HepG2 (cell line): ENCODE data around the gene TRIM42. TPM values are rescaled to one million over a fixed set of nuclear protein-coding genes. Genes with fewer than 3 reads are reported as not detected.

Experiments
- ATAC-seq: fragments of 200-7000 bp; cut with Tn5 transposase; 3 replicates; pipeline ENCODE4 v1.9.1; 2020; ENCODE audit warnings: mild to moderate bottlenecking, moderate library complexity
- BruUV-seq: library from RNA; stranded (reverse); fragments of 400-500 nt; replicated peaks from 2 replicates; lab custom pipeline; 2021; lab: Mats Ljungman, UMichigan
- CTCF ChIA-PET: fragments of 300-600 bp; formaldehyde crosslinking; extraction: SDS; loops from one replicate; lab custom pipeline; 2021; ENCODE audit warnings: low total read pairs, inconsistent platforms, low intra/inter-chr PET ratio; lab: Yijun Ruan, JAX
- POLR2A ChIA-PET: fragments of 350-600 bp; sonication (Branson Sonifier 250); formaldehyde crosslinking; loops from one replicate; lab custom pipeline; 2020; ENCODE audit warnings: antibody characterized with exemption, inconsistent platforms; lab: Yijun Ruan, JAX
- DNase-seq: peaks from one replicate; pipeline ENCODE4 v3.0.0-alpha.2; 2015; ENCODE audit warnings: low spot score
- FAIRE-seq: peaks from 3 replicates; lab custom pipeline; 2011; peaks lifted over from hg19 to GRCh38; lab: Jason Lieb, UNC
- H2AFZ ChIP-seq: one replicate; pipeline ENCODE4 v1.6.1; 2011; ENCODE audit warnings: low read length, inconsistent platforms
- H3K27ac ChIP-seq: fragments of 300-600 bp; 3 replicates; pipeline ENCODE4 v1.8.0; 2011; ENCODE audit warnings: mixed run types, mild to moderate bottlenecking, mixed read lengths, low read length, inconsistent platforms; ENCODE audit not compliant: insufficient read depth; ENCODE audit errors: extremely low read length
- H3K27me3 ChIP-seq, 2 experiments: fragments of 200-600 bp in 1 of 2; 2 replicates in 1 of 2; 3 replicates in 1 of 2; pipeline versions ENCODE4 v1.6.0 to v1.8.0; 2011; ENCODE audit warnings: low read length in 2 of 2, mild to moderate bottlenecking in 2 of 2, moderate library complexity in 2 of 2, inconsistent platforms in 1 of 2; ENCODE audit not compliant: insufficient read depth in 2 of 2, control insufficient read depth in 1 of 2
- H3K36me3 ChIP-seq, 2 experiments: fragments of 200-600 bp in 1 of 2; replicated peaks in 1 of 2; 2 replicates in 1 of 2; 3 replicates in 1 of 2; pipeline versions ENCODE4 v1.5.1 to v1.8.0; 2011; ENCODE audit warnings: low read length in 2 of 2, inconsistent platforms in 1 of 2; ENCODE audit not compliant: insufficient read depth in 2 of 2, control insufficient read depth in 1 of 2
- H3K4me1 ChIP-seq: 2 replicates; pipeline ENCODE4 v1.5.1; 2012; ENCODE audit warnings: low read length, inconsistent platforms; ENCODE audit not compliant: insufficient read depth
- H3K4me2 ChIP-seq: 2 replicates; pipeline ENCODE4 v1.6.0; 2011; ENCODE audit warnings: low read depth, low read length, inconsistent platforms
- H3K4me3 ChIP-seq, 3 experiments: fragments of 200-600 bp in 1 of 3; sonication (generic), shearing (Covaris generic) in 1 of 3; replicated peaks in 1 of 3; 2 replicates each; pipeline ENCODE4 v1.5.1; 2011 to 2016; ENCODE audit warnings: low read length in 3 of 3, inconsistent platforms in 2 of 3, low read depth in 2 of 3, mild to moderate bottlenecking in 2 of 3, control low read depth in 1 of 3, mixed read lengths in 1 of 3; ENCODE audit not compliant: insufficient read depth in 1 of 3
- H3K79me2 ChIP-seq: one replicate; pipeline ENCODE4 v1.6.1; 2011; ENCODE audit warnings: low read length, inconsistent platforms; ENCODE audit not compliant: insufficient read depth
- H3K9ac ChIP-seq: 2 replicates; pipeline ENCODE4 v1.6.0; 2011; ENCODE audit warnings: mild to moderate bottlenecking, low read depth, low read length, inconsistent platforms; ENCODE audit not compliant: insufficient read depth
- H3K9me3 ChIP-seq: 2 replicates; pipeline ENCODE4 v1.5.1; 2012; ENCODE audit warnings: mild to moderate bottlenecking, low read length
- H4K20me1 ChIP-seq: 2 replicates; pipeline ENCODE4 v1.6.0; 2011; ENCODE audit warnings: inconsistent platforms, mild to moderate bottlenecking, low read length, moderate library complexity; ENCODE audit not compliant: insufficient read depth
- CSRNP2 ChIP-seq: sonication (generic); formaldehyde crosslinking; conservative IDR thresholded peaks from 2 replicates; pipeline ENCODE4 v1.8.0; 2022; ENCODE audit warnings: low read depth, missing genetic modification reagents
- KLF12 ChIP-seq: sonication (generic); formaldehyde crosslinking; IDR thresholded peaks from 2 replicates; pipeline ENCODE4 v1.4.0; 2020; ENCODE audit warnings: missing genetic modification reagents, borderline replicate concordance
- RARG ChIP-seq: sonication (generic); formaldehyde crosslinking; IDR thresholded peaks from 2 replicates; pipeline ENCODE4 v1.4.0; 2020; ENCODE audit warnings: low read depth, mild to moderate bottlenecking, missing genetic modification reagents
- TERF1 ChIP-seq: sonication (generic); formaldehyde crosslinking; IDR thresholded peaks from 2 replicates; pipeline ENCODE4 v1.8.0; 2022; ENCODE audit warnings: mild to moderate bottlenecking, missing genetic modification reagents, moderate library complexity
- ZNF12 ChIP-seq: sonication (generic); formaldehyde crosslinking; IDR thresholded peaks from 2 replicates; pipeline ENCODE4 v1.5.0; 2020; ENCODE audit warnings: missing genetic modification reagents
- ZNF468 ChIP-seq: sonication (generic); formaldehyde crosslinking; IDR thresholded peaks from 2 replicates; pipeline ENCODE4 v1.8.0; 2022; ENCODE audit warnings: mild to moderate bottlenecking, moderate library complexity, missing genetic modification reagents
- WGBS: methylation state at CpG from one replicate; pipeline ENCODE4 v1.1.6; 2017; ENCODE audit warnings: low lambda C conversion rate; 5-methylcytosine and 5-hydroxymethylcytosine counted together
- in situ Hi-C: cut with HindIII; loops from 2 replicates; pipeline ENCODE4 v1.10.0; 2017; ENCODE audit warnings: low pct_unique_long_range_greater_than_20kb; ENCODE audit not compliant: extremely low pct_ligation_motif_present
- intact Hi-C: fragments of 100-400 bp; cut with micrococcal nuclease; formaldehyde crosslinking; loops from one replicate; pipeline ENCODE4 v1.10.0; 2022; ENCODE audit not compliant: unreplicated experiment
- polyA plus RNA-seq, 8 experiments: library from polyadenylated mRNA; depleted of rRNA in 3 of 8; stranded (reverse) in 7 of 8; unstranded in 1 of 8; fragments of >200 nt; fragmentation: Illumina TruSeq in 4 of 8; extraction: Trizol in 4 of 8; gene quantifications; 2 replicates each; pipeline versions ENCODE4 v1.2.1 to v1.2.3, GENCODE V29; 2011 to 2016; ENCODE audit warnings: low read depth in 4 of 8, missing spikeins in 1 of 8, mixed read lengths in 1 of 8; ENCODE audit not compliant: insufficient read depth in 1 of 8
- total RNA-seq, 5 experiments: library from RNA; depleted of rRNA; stranded (reverse); fragments of >200 nt; fragmentation: Illumina TruSeq; extraction: Trizol; gene quantifications; 2 replicates each; pipeline ENCODE4 v1.2.3, GENCODE V29; 2016; ENCODE audit warnings: low read depth in 1 of 5

The TRIM42 gene
- total and polyA plus RNA-seq, 2 of the 13 experiments (the other 11 are each of a cell fraction or from before 2014, with no cell fraction given) = not detected

GRCh38 chr3:140733623-140734022, 55.8 kb downstream of the TRIM42 start:
- ATAC-seq = no peak
- ChIA-PET CTCF (no interaction called here), POLR2A (no interaction called here)
- no peak for FAIRE-seq
- no peaks in the 10 kb centered on the region for H3K36me3 ChIP-seq
- WGBS = 80% methylated on average over 3 of the region's 3 CpGs
- BruUV-seq = no TSS peak
- no peaks in the 10 kb centered on the region; a peak in 1 of 5 replicates for H3K27me3 ChIP-seq
- H3K9ac ChIP-seq = no peak overlapping the region
- H3K4me1 ChIP-seq = peaks cover 24% of the 10 kb centered on the region
- in situ Hi-C loops = loop anchor here (10.0 to 25.0 kb wide), 3 partner anchors 99 to 609 kb away; no protein-coding TSS in a partner anchor
- H4K20me1 ChIP-seq = no peaks in the 10 kb centered on the region
- H3K79me2 ChIP-seq = no peaks in the 10 kb centered on the region
- intact Hi-C loops = loop anchor here (10.0 kb wide), 1 partner anchor 131 kb away; no protein-coding TSS in a partner anchor
- no peaks in the 10 kb centered on the region for H3K9me3 ChIP-seq
- no peak overlapping the region for H3K4me3 ChIP-seq
- no peak for TF ChIP-seq ZNF468 (CRISPR knock-in tag)
- TF ChIP-seq CSRNP2 (CRISPR knock-in tag) = no peak
- TF ChIP-seq ZNF12 (CRISPR knock-in tag) = peak; percentile 95
- no peak for TF ChIP-seq TERF1 (CRISPR knock-in tag)
- TF ChIP-seq KLF12 (CRISPR knock-in tag) = no peak
- TF ChIP-seq RARG (CRISPR knock-in tag) = no peak
- TF ChIP-seq, all 625 proteins: peak for 1
- H2AFZ ChIP-seq = no peak overlapping the region
- no peak overlapping the region for H3K4me2 ChIP-seq
- no peak for DNase-seq
- H3K27ac ChIP-seq = no peak overlapping the region
